Neural cell (in vitro differentiated cells): ENCODE measurements around the gene RUNDC3A. TPM values are rescaled to one million over a fixed set of nuclear protein-coding genes. Genes with fewer than 3 reads are reported as not detected.

Source experiments
- H2AFZ ChIP-seq: fragments of 200-600, 300-800 bp; sonication (generic), shearing (Covaris generic); 2 replicates; pipeline ENCODE4 v1.6.0; 2014; ENCODE audit warnings: low read depth, mild to moderate bottlenecking, antibody characterized with exemption, low read length, moderate library complexity
- H3F3A ChIP-seq: fragments of 200-600 bp; shearing (Covaris generic); 2 replicates; pipeline ENCODE4 v1.6.1; 2016; ENCODE audit warnings: mild to moderate bottlenecking, moderate library complexity, mixed read lengths, antibody characterized with exemption, low read length; ENCODE audit not compliant: insufficient read depth, poor library complexity, severe bottlenecking
- H3K27ac ChIP-seq: fragments of 200-600, 300-800 bp; sonication (generic), shearing (Covaris generic); 2 replicates; pipeline ENCODE4 v1.5.1; 2014; ENCODE audit warnings: mild to moderate bottlenecking, low read length, moderate library complexity
- H3K27me3 ChIP-seq: fragments of 300-800, 200-600 bp; sonication (generic), shearing (Covaris generic); 2 replicates; pipeline ENCODE4 v1.6.0; 2014; ENCODE audit warnings: mild to moderate bottlenecking, low read depth, low read length, moderate library complexity; ENCODE audit not compliant: insufficient read depth
- H3K36me3 ChIP-seq: fragments of 300-800, 200-600 bp; sonication (generic), shearing (Covaris generic); 2 replicates; pipeline ENCODE4 v1.5.1; 2014; ENCODE audit warnings: mild to moderate bottlenecking, antibody characterized with exemption, low read length, moderate library complexity; ENCODE audit not compliant: insufficient read depth
- H3K4me2 ChIP-seq: fragments of 300-800, 200-600 bp; sonication (generic), shearing (Covaris generic); 2 replicates; pipeline ENCODE4 v1.6.0; 2014; ENCODE audit warnings: mild to moderate bottlenecking, low read length
- H3K4me3 ChIP-seq: fragments of 300-800, 200-600 bp; sonication (generic), shearing (Covaris generic); 2 replicates; pipeline ENCODE4 v1.5.1; 2014; ENCODE audit warnings: mild to moderate bottlenecking, low read length, moderate library complexity
- H3K79me2 ChIP-seq: fragments of 200-600 bp; shearing (Covaris generic); replicated peaks from 2 replicates; pipeline ENCODE4 v1.6.0; 2014; ENCODE audit warnings: mild to moderate bottlenecking, low read length, moderate library complexity; ENCODE audit not compliant: insufficient read depth
- H3K9ac ChIP-seq: fragments of 300-800, 200-600 bp; sonication (generic), shearing (Covaris generic); 2 replicates; pipeline ENCODE4 v1.6.1; 2016; ENCODE audit warnings: mild to moderate bottlenecking, low read length, mixed read lengths
- H3K9me2 ChIP-seq: fragments of 200-600 bp; shearing (Covaris generic); 2 replicates; pipeline ENCODE4 v1.6.1; 2016; ENCODE audit warnings: mild to moderate bottlenecking, low read length, mixed read lengths; ENCODE audit not compliant: insufficient read depth
- H3K9me3 ChIP-seq: fragments of 200-600, 300-800 bp; sonication (generic), shearing (Covaris generic); 2 replicates; pipeline ENCODE4 v1.6.1; 2016; ENCODE audit warnings: mild to moderate bottlenecking, mixed run types, low read length, moderate library complexity, mixed read lengths
- H4K20me1 ChIP-seq: fragments of 200-600 bp; shearing (Covaris generic); 2 replicates; pipeline ENCODE4 v1.6.1; 2016; ENCODE audit warnings: mild to moderate bottlenecking, mixed run types; ENCODE audit not compliant: insufficient read depth
- EP300 ChIP-seq: fragments of 450-650 bp; conservative IDR thresholded peaks from 2 replicates; pipeline ENCODE4 v1.6.1; 2014; ENCODE audit warnings: antibody characterized with exemption, mild to moderate bottlenecking, moderate library complexity; ENCODE audit not compliant: poor library complexity, severe bottlenecking
- EZH2 ChIP-seq: fragments of 200-600, 300-800 bp; shearing (Covaris generic), sonication (generic); IDR thresholded peaks from 2 replicates; pipeline ENCODE4 v1.6.1; 2014; ENCODE audit warnings: antibody characterized with exemption, low read length, borderline replicate concordance, mild to moderate bottlenecking; ENCODE audit not compliant: insufficient read depth, poor library complexity, severe bottlenecking
- MXI1 ChIP-seq: fragments of 450-650 bp; conservative IDR thresholded peaks from 2 replicates; pipeline ENCODE4 v1.6.1; 2014; ENCODE audit warnings: antibody characterized with exemption, mild to moderate bottlenecking; ENCODE audit not compliant: poor library complexity, severe bottlenecking
- POLR2AphosphoS5 ChIP-seq: IDR thresholded peaks from 2 replicates; pipeline ENCODE4 v1.6.1; 2012
- RAD21 ChIP-seq: fragments of 450-650 bp; conservative IDR thresholded peaks from 2 replicates; pipeline ENCODE4 v1.6.1; 2014; ENCODE audit warnings: antibody characterized with exemption, mild to moderate bottlenecking, moderate library complexity
- SMC3 ChIP-seq: fragments of 450-650 bp; conservative IDR thresholded peaks from 2 replicates; pipeline ENCODE4 v1.6.1; 2014; ENCODE audit warnings: antibody characterized with exemption, mild to moderate bottlenecking, moderate library complexity; ENCODE audit not compliant: poor library complexity
- TAF1 ChIP-seq: IDR thresholded peaks from 2 replicates; pipeline ENCODE4 v1.6.1; 2012; ENCODE audit warnings: low read depth
- polyA plus RNA-seq: library from polyadenylated mRNA; depleted of rRNA; stranded (reverse); fragments of >200 nt; gene quantifications from 2 replicates; pipeline ENCODE4 v1.2.3, GENCODE V29; 2014
- TF ChIP-seq, protein P1 (sequence below): fragments of 450-650 bp; IDR thresholded peaks from 2 replicates; pipeline ENCODE4 v1.5.1; 2014; ENCODE audit warnings: antibody characterized with exemption, mild to moderate bottlenecking, moderate library complexity; ENCODE audit not compliant: poor library complexity, severe bottlenecking
- TF ChIP-seq, protein P2 (sequence below): IDR thresholded peaks from 2 replicates; pipeline ENCODE4 v1.6.1; 2012; ENCODE audit warnings: borderline replicate concordance

The RUNDC3A gene
- polyA plus RNA-seq, 1 donor from 2014 or later: 279 TPM

DNA sequence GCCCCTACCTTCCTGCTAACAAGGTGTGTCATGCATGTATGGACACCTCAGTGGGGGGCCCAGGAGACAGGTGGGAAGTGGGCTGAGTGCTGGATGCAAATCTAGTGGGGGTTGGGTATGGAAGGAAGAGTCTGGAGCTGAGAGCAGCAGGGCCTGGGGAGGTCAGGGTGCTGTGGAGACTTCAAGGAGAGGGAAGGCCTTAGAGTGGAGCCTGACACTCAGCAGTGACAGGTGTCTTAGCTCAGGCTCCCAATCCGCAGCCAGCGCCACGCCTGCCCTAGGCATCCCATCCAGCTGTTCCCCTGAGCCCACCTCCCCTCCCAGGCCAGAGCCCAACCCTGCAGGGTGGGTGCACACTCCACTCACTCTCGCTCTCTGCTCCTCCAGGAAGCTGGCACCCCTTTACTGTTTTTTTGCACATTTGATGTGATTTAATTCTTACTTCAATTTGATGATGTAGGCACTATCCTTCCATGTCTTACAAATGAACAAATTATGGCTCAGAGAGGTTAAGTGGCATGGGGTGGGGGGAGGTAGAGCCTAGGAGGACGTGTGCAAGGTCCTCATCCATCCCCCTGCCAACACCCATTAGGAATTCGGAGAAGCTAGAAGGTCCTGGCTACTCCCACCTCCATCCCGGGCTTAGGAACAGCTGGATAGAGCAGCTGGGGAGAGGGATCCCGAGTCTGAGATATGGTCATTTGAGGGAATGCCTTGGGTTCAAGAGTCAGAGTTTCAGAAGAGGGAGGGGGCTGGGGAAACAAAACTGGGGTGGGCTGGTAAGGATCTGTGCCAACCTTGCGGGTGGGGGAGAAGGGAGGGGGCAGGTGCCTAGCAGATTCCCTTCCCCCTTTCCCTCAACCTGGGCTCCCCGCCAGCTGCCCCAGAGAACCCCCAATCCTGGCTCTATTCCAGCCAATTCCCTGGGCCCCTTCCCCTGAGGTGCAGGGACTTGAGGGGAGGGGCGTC lies 53.2 kb downstream of the RUNDC3A start:
- peak overlapping the region; percentile 78 for H3K4me2 ChIP-seq
- peak overlapping the region; percentile 98 for H3K9ac ChIP-seq
- peaks cover 60% of the 10 kb centered on the region for H3K79me2 ChIP-seq
- H3K4me3 ChIP-seq: peak overlapping the region; percentile 95
- TF ChIP-seq EZH2 (no peak), RAD21 (no peak), SMC3 (no peak), EP300 (no peak), MXI1 (no peak), TAF1 (no peak), POLR2AphosphoS5 (no peak)
- TF ChIP-seq, protein P1, sequence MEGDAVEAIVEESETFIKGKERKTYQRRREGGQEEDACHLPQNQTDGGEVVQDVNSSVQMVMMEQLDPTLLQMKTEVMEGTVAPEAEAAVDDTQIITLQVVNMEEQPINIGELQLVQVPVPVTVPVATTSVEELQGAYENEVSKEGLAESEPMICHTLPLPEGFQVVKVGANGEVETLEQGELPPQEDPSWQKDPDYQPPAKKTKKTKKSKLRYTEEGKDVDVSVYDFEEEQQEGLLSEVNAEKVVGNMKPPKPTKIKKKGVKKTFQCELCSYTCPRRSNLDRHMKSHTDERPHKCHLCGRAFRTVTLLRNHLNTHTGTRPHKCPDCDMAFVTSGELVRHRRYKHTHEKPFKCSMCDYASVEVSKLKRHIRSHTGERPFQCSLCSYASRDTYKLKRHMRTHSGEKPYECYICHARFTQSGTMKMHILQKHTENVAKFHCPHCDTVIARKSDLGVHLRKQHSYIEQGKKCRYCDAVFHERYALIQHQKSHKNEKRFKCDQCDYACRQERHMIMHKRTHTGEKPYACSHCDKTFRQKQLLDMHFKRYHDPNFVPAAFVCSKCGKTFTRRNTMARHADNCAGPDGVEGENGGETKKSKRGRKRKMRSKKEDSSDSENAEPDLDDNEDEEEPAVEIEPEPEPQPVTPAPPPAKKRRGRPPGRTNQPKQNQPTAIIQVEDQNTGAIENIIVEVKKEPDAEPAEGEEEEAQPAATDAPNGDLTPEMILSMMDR: no peak
- TF ChIP-seq, protein P2, sequence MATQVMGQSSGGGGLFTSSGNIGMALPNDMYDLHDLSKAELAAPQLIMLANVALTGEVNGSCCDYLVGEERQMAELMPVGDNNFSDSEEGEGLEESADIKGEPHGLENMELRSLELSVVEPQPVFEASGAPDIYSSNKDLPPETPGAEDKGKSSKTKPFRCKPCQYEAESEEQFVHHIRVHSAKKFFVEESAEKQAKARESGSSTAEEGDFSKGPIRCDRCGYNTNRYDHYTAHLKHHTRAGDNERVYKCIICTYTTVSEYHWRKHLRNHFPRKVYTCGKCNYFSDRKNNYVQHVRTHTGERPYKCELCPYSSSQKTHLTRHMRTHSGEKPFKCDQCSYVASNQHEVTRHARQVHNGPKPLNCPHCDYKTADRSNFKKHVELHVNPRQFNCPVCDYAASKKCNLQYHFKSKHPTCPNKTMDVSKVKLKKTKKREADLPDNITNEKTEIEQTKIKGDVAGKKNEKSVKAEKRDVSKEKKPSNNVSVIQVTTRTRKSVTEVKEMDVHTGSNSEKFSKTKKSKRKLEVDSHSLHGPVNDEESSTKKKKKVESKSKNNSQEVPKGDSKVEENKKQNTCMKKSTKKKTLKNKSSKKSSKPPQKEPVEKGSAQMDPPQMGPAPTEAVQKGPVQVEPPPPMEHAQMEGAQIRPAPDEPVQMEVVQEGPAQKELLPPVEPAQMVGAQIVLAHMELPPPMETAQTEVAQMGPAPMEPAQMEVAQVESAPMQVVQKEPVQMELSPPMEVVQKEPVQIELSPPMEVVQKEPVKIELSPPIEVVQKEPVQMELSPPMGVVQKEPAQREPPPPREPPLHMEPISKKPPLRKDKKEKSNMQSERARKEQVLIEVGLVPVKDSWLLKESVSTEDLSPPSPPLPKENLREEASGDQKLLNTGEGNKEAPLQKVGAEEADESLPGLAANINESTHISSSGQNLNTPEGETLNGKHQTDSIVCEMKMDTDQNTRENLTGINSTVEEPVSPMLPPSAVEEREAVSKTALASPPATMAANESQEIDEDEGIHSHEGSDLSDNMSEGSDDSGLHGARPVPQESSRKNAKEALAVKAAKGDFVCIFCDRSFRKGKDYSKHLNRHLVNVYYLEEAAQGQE: no peak
- peak overlapping the region; percentile 91 for H3K27ac ChIP-seq
- H4K20me1 ChIP-seq: peaks cover 42% of the 10 kb centered on the region
- H3K9me2 ChIP-seq: no peaks in the 10 kb centered on the region
- H3K27me3 ChIP-seq: no peaks in the 10 kb centered on the region
- no peak overlapping the region for H2AFZ ChIP-seq
- H3K9me3 ChIP-seq: no peaks in the 10 kb centered on the region
- H3F3A ChIP-seq: no peaks in the 10 kb centered on the region
- H3K36me3 ChIP-seq: no peaks in the 10 kb centered on the region

DNA sequence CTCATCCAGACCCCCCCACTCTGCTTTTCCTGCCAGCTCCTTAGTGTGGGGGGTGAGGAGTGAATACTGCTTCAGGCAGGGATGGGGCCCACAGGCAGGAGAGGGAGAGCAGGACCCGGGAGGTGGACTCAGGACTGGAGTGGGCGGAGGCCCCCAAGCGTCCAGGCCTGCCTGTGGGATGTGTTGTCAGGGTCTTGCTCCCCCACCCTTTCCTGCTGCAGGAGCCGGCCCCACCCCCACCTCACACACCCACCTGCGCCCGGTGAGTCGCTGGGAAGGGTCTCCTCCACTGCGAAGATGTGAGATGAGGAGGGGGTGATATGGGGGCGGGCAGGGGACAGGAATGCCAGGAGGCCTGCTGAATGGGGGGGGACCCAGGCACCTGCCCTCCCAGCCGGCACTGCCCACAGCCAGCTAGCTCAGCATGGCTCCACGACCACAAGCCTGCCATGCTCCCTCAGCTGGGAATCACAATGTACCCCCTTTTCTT lies 54.1 kb downstream of the RUNDC3A start:
- H3K9me3 ChIP-seq: no peaks in the 10 kb centered on the region
- peaks cover 39% of the 10 kb centered on the region for H4K20me1 ChIP-seq
- no peaks in the 10 kb centered on the region for H3K36me3 ChIP-seq
- no peaks in the 10 kb centered on the region for H3K27me3 ChIP-seq
- no peaks in the 10 kb centered on the region for H3K9me2 ChIP-seq
- H3K4me3 ChIP-seq: peak overlapping the region; percentile 95
- H3K79me2 ChIP-seq: peaks cover 60% of the 10 kb centered on the region
- TF ChIP-seq RAD21 (no peak), MXI1 (peak; percentile 76)
- peak overlapping the region; percentile 91 for H3K27ac ChIP-seq
- peak overlapping the region; percentile 78 for H3K4me2 ChIP-seq
- peak overlapping the region; percentile 57 for H2AFZ ChIP-seq
- H3F3A ChIP-seq: no peaks in the 10 kb centered on the region
- H3K9ac ChIP-seq: peak overlapping the region; percentile 98
